ENCODE measurements around the gene TRAPPC3L.

GRCh38 chr6:116553451-116553850, 8.0 kb upstream of the TRAPPC3L start, which contains the start of gene CALHM4:
- TF ChIP-seq CTCF (IDR thresholded peaks at IDR 0.05 in 2 of 3, conservative IDR thresholded peaks at IDR 0.05 in 1 of 3; ENCODE audit: borderline replicate concordance in 1 of 3, insufficient read depth in 1 of 3, low read depth in 2 of 3, low read length in 2 of 3) (no peak), SRF (IDR thresholded peaks at IDR 0.05; ENCODE audit: low read depth) (no peak), POLR2AphosphoS5 (IDR thresholded peaks at IDR 0.05; ENCODE audit: low read depth, low read length) (no peak), ATF3 (IDR thresholded peaks at IDR 0.05) (no peak), ZNF274 (IDR thresholded peaks at IDR 0.05; ENCODE audit: low read depth, low read length) (no peak), EZH2phosphoT487 (IDR thresholded peaks at IDR 0.05; ENCODE audit: borderline replicate concordance) (no peak), CEBPB (IDR thresholded peaks at IDR 0.05; ENCODE audit: low read depth) (no peak), ZFX (IDR thresholded peaks at IDR 0.05) (no peak), FOSL1 (IDR thresholded peaks at IDR 0.05; ENCODE audit: low read depth) (no peak), JUND (IDR thresholded peaks at IDR 0.05) (no peak)

All from HCT116 (cell line).